Measurements from ENCODE around the gene SAA1. TPM values are rescaled to one million over a fixed set of nuclear protein-coding genes. Genes with fewer than 3 reads are reported as not detected.

The SAA1 gene
- total RNA-seq, 1 donor from 2014 or later: 13.3 TPM

- H3K4me1 ChIP-seq: peaks cover 25% of the 10 kb centered on the region
- TF ChIP-seq CTCF (IDR thresholded peaks at IDR 0.05): no peak
- H3K9me3 ChIP-seq: no peaks in the 10 kb centered on the region
- H3K27me3 ChIP-seq: no peaks in the 10 kb centered on the region
- H3K27ac ChIP-seq: no peak overlapping the region
- H3K4me3 ChIP-seq: no peak overlapping the region
- no peak for DNase-seq
- no peak for ATAC-seq
- peaks cover 65% of the 10 kb centered on the region for H3K36me3 ChIP-seq
- intact Hi-C loops (cut with DNase I): no loop called here
Measured at GRCh38 chr11:18309691-18310090, 43.6 kb downstream of the SAA1 start.

GRCh38 chr11:18310800-18311340 lies 44.8 kb downstream of the SAA1 start:
- Histone ChIP-seq H3K9me3 (no peaks in the 10 kb centered on the region), H3K36me3 (peaks cover 53% of the 10 kb centered on the region), H3K27me3 (no peaks in the 10 kb centered on the region), H3K4me1 (peaks cover 26% of the 10 kb centered on the region), H3K27ac (no peak overlapping the region), H3K4me3 (no peak overlapping the region)
- no peak for DNase-seq
- TF ChIP-seq CTCF (IDR thresholded peaks at IDR 0.05): no peak
- no peak for ATAC-seq
- intact Hi-C loops (cut with DNase I): no loop called here

GRCh38 chr11:18312012-18312411 lies 45.9 kb downstream of the SAA1 start:
- H3K27me3 ChIP-seq: no peaks in the 10 kb centered on the region
- peak overlapping the region; percentile 58 for H3K27ac ChIP-seq
- no peak for ATAC-seq
- intact Hi-C loops (cut with DNase I): no loop called here
- H3K36me3 ChIP-seq: peaks cover 41% of the 10 kb centered on the region
- no peak for TF ChIP-seq CTCF (IDR thresholded peaks at IDR 0.05)
- DNase-seq: no peak
- H3K9me3 ChIP-seq: no peaks in the 10 kb centered on the region
- H3K4me1 ChIP-seq: peaks cover 26% of the 10 kb centered on the region
- H3K4me3 ChIP-seq: no peak overlapping the region

- no peaks in the 10 kb centered on the region for H3K9me3 ChIP-seq
- peaks cover 26% of the 10 kb centered on the region for H3K4me1 ChIP-seq
- DNase-seq: no peak
- peak; percentile 66 for ATAC-seq
- peak overlapping the region; percentile 58 for H3K27ac ChIP-seq
- peaks cover 33% of the 10 kb centered on the region for H3K36me3 ChIP-seq
- H3K27me3 ChIP-seq: no peaks in the 10 kb centered on the region
- TF ChIP-seq CTCF (IDR thresholded peaks at IDR 0.05): no peak
- no peak overlapping the region for H3K4me3 ChIP-seq
- intact Hi-C loops (cut with DNase I): no loop called here
Measured at GRCh38 chr11:18312663-18313420, 46.8 kb downstream of the SAA1 start.

- peaks cover 26% of the 10 kb centered on the region for H3K4me1 ChIP-seq
- no peaks in the 10 kb centered on the region for H3K27me3 ChIP-seq
- intact Hi-C loops (cut with DNase I): no loop called here
- H3K9me3 ChIP-seq: no peaks in the 10 kb centered on the region
- peak; percentile 58 for ATAC-seq
- no peak for DNase-seq
- no peak overlapping the region for H3K27ac ChIP-seq
- H3K36me3 ChIP-seq: peaks cover 20% of the 10 kb centered on the region
- TF ChIP-seq CTCF (IDR thresholded peaks at IDR 0.05): no peak
- H3K4me3 ChIP-seq: no peak overlapping the region
Measured at GRCh38 chr11:18313965-18314763, 48.1 kb downstream of the SAA1 start.
